Effector memory CD4-positive, alpha-beta T cell (primary cell): Measurements from ENCODE around the gene LRRC15.

Experiments used
- DNase-seq, 3 donors: peaks; one replicate each; pipeline ENCODE4 v3.0.0-alpha.2; 2020
- H3K27ac ChIP-seq: 2 replicates; pipeline ENCODE4 v1.7.0; 2013; ENCODE audit warnings: mild to moderate bottlenecking, low read length, moderate library complexity; ENCODE audit not compliant: insufficient read depth, poor library complexity, severe bottlenecking
- H3K27me3 ChIP-seq: replicated peaks from 2 replicates; pipeline ENCODE4 v1.7.0; 2013; ENCODE audit warnings: mild to moderate bottlenecking, low read length; ENCODE audit not compliant: insufficient read depth, control insufficient read depth, poor library complexity, severe bottlenecking
- H3K36me3 ChIP-seq: 2 replicates; pipeline ENCODE4 v1.7.0; 2013; ENCODE audit warnings: mild to moderate bottlenecking, low read length, moderate library complexity; ENCODE audit not compliant: control insufficient read depth, insufficient read depth
- H3K4me1 ChIP-seq: 2 replicates; pipeline ENCODE4 v1.7.0; 2013; ENCODE audit warnings: low read length, mild to moderate bottlenecking; ENCODE audit not compliant: control insufficient read depth, insufficient read depth, poor library complexity, severe bottlenecking
- H3K4me3 ChIP-seq: 2 replicates; pipeline ENCODE4 v1.7.0; 2013; ENCODE audit warnings: low read length, low read depth, mild to moderate bottlenecking; ENCODE audit not compliant: insufficient read depth, poor library complexity, severe bottlenecking
- H3K9me3 ChIP-seq: 2 replicates; pipeline ENCODE4 v1.7.0; 2013; ENCODE audit warnings: mild to moderate bottlenecking, low read length, moderate library complexity; ENCODE audit not compliant: control insufficient read depth

The LRRC15 gene

GRCh38 chr3:194328942-194329582 is 40.5 kb downstream of the LRRC15 start:
- Histone ChIP-seq H3K27ac (no peak overlapping the region), H3K9me3 (no peaks in the 10 kb centered on the region), H3K4me3 (no peak overlapping the region), H3K36me3 (no peaks in the 10 kb centered on the region), H3K4me1 (peaks cover 3% of the 10 kb centered on the region), H3K27me3 (peaks cover 9% of the 10 kb centered on the region)
- no peak for DNase-seq

- H3K4me3 ChIP-seq = no peak overlapping the region
- H3K4me1 ChIP-seq = peaks cover 8% of the 10 kb centered on the region
- H3K36me3 ChIP-seq = no peaks in the 10 kb centered on the region
- DNase-seq = peak; percentile 18 to 47 (median 27)
- H3K27me3 ChIP-seq = peaks cover 5% of the 10 kb centered on the region
- H3K9me3 ChIP-seq = no peaks in the 10 kb centered on the region
- H3K27ac ChIP-seq = no peak overlapping the region
These were observed 41.4 kb downstream of the LRRC15 start for GRCh38 chr3:194328053-194328657.

- Histone ChIP-seq H3K4me3 (no peak overlapping the region), H3K9me3 (no peaks in the 10 kb centered on the region), H3K27me3 (no peaks in the 10 kb centered on the region), H3K27ac (no peak overlapping the region), H3K36me3 (no peaks in the 10 kb centered on the region), H3K4me1 (peaks cover 8% of the 10 kb centered on the region)
- no peak for DNase-seq
These were observed 42.1 kb downstream of the LRRC15 start for GRCh38 chr3:194327218-194328052.

GRCh38 chr3:194326968-194327217 is 42.6 kb downstream of the LRRC15 start:
- DNase-seq = no peak
- no peaks in the 10 kb centered on the region for H3K36me3 ChIP-seq
- H3K4me1 ChIP-seq = peaks cover 8% of the 10 kb centered on the region
- no peak overlapping the region for H3K27ac ChIP-seq
- H3K27me3 ChIP-seq = no peaks in the 10 kb centered on the region
- H3K4me3 ChIP-seq = no peak overlapping the region
- H3K9me3 ChIP-seq = no peaks in the 10 kb centered on the region

- Histone ChIP-seq H3K27ac (no peak overlapping the region), H3K4me1 (peaks cover 8% of the 10 kb centered on the region), H3K4me3 (no peak overlapping the region), H3K36me3 (no peaks in the 10 kb centered on the region), H3K27me3 (no peaks in the 10 kb centered on the region), H3K9me3 (no peaks in the 10 kb centered on the region)
- no peak for DNase-seq
These were observed 43.2 kb downstream of the LRRC15 start for GRCh38 chr3:194326192-194326967.

GRCh38 chr3:194325424-194326153 is 44.0 kb downstream of the LRRC15 start:
- no peak overlapping the region for H3K4me3 ChIP-seq
- no peak overlapping the region for H3K27ac ChIP-seq
- H3K27me3 ChIP-seq = no peaks in the 10 kb centered on the region
- H3K9me3 ChIP-seq = no peaks in the 10 kb centered on the region
- DNase-seq = no peak
- H3K4me1 ChIP-seq = peaks cover 8% of the 10 kb centered on the region
- H3K36me3 ChIP-seq = no peaks in the 10 kb centered on the region

- H3K36me3 ChIP-seq = no peaks in the 10 kb centered on the region
- no peak overlapping the region for H3K27ac ChIP-seq
- H3K4me3 ChIP-seq = no peak overlapping the region
- no peak for DNase-seq
- peaks cover 8% of the 10 kb centered on the region for H3K4me1 ChIP-seq
- no peaks in the 10 kb centered on the region for H3K27me3 ChIP-seq
- no peaks in the 10 kb centered on the region for H3K9me3 ChIP-seq
These were observed 44.7 kb downstream of the LRRC15 start for GRCh38 chr3:194324823-194325327.

GRCh38 chr3:194323785-194324735 is 45.5 kb downstream of the LRRC15 start:
- no peak for DNase-seq
- Histone ChIP-seq H3K4me3 (peak overlapping the region; percentile 37), H3K36me3 (no peaks in the 10 kb centered on the region), H3K9me3 (peaks cover 2% of the 10 kb centered on the region), H3K27me3 (no peaks in the 10 kb centered on the region), H3K27ac (no peak overlapping the region), H3K4me1 (peaks cover 8% of the 10 kb centered on the region)
